ENCODE measurements around the gene IMPDH1. TPM values are rescaled to one million over a fixed set of nuclear protein-coding genes. Genes with fewer than 3 reads are reported as not detected.

Gene IMPDH1
- total RNA-seq, 1 donor, result 39.7 TPM

GRCh38 chr7:128421384-128421783, 11.6 kb upstream of the IMPDH1 start:
- H3K9me3 ChIP-seq (ENCODE audit: low read depth, low read length), result no peaks in the 10 kb centered on the region
- H3K4me1 ChIP-seq (ENCODE audit: insufficient read depth, low read length), result peaks cover 18% of the 10 kb centered on the region
- no peaks in the 10 kb centered on the region for H3K27me3 ChIP-seq (ENCODE audit: insufficient read depth, low read length)
- H3K4me3 ChIP-seq (ENCODE audit: low read length), result no peak overlapping the region

- Histone ChIP-seq H3K4me3 (ENCODE audit: low read length) (no peak overlapping the region), H3K27me3 (ENCODE audit: insufficient read depth, low read length) (no peaks in the 10 kb centered on the region), H3K4me1 (ENCODE audit: insufficient read depth, low read length) (peaks cover 18% of the 10 kb centered on the region), H3K9me3 (ENCODE audit: low read depth, low read length) (no peaks in the 10 kb centered on the region)
Observed at GRCh38 chr7:128420773-128421172, 11.0 kb upstream of the IMPDH1 start.

GRCh38 chr7:128419257-128419656, 9.5 kb upstream of the IMPDH1 start:
- H3K27me3 ChIP-seq (ENCODE audit: insufficient read depth, low read length), result no peaks in the 10 kb centered on the region
- peaks cover 18% of the 10 kb centered on the region for H3K4me1 ChIP-seq (ENCODE audit: insufficient read depth, low read length)
- no peak overlapping the region for H3K4me3 ChIP-seq (ENCODE audit: low read length)
- H3K9me3 ChIP-seq (ENCODE audit: low read depth, low read length), result no peaks in the 10 kb centered on the region

- Histone ChIP-seq H3K4me3 (ENCODE audit: low read length) (no peak overlapping the region), H3K27me3 (ENCODE audit: insufficient read depth, low read length) (no peaks in the 10 kb centered on the region), H3K9me3 (ENCODE audit: low read depth, low read length) (no peaks in the 10 kb centered on the region), H3K4me1 (ENCODE audit: insufficient read depth, low read length) (no peaks in the 10 kb centered on the region)
Observed at GRCh38 chr7:128417071-128417470, 7.3 kb upstream of the IMPDH1 start.

- H3K4me3 ChIP-seq (ENCODE audit: low read length), result no peak overlapping the region
- H3K4me1 ChIP-seq (ENCODE audit: insufficient read depth, low read length), result peaks cover 8% of the 10 kb centered on the region
- H3K27me3 ChIP-seq (ENCODE audit: insufficient read depth, low read length), result no peaks in the 10 kb centered on the region
- H3K9me3 ChIP-seq (ENCODE audit: low read depth, low read length), result no peaks in the 10 kb centered on the region
Observed at GRCh38 chr7:128415217-128415785, 5.5 kb upstream of the IMPDH1 start.

GRCh38 chr7:128410451-128410753, 620 bp upstream of the IMPDH1 start:
- Histone ChIP-seq H3K4me3 (ENCODE audit: low read length) (peak overlapping the region; percentile 74), H3K4me1 (ENCODE audit: insufficient read depth, low read length) (peaks cover 44% of the 10 kb centered on the region), H3K27me3 (ENCODE audit: insufficient read depth, low read length) (no peaks in the 10 kb centered on the region), H3K9me3 (ENCODE audit: low read depth, low read length) (no peaks in the 10 kb centered on the region)

GRCh38 chr7:128408709-128409595, 830 bp downstream of the IMPDH1 start:
- no peaks in the 10 kb centered on the region for H3K27me3 ChIP-seq (ENCODE audit: insufficient read depth, low read length)
- H3K4me3 ChIP-seq (ENCODE audit: low read length), result peak overlapping the region; percentile 74
- H3K9me3 ChIP-seq (ENCODE audit: low read depth, low read length), result no peaks in the 10 kb centered on the region
- H3K4me1 ChIP-seq (ENCODE audit: insufficient read depth, low read length), result peaks cover 58% of the 10 kb centered on the region

GRCh38 chr7:128407751-128408708, 1.8 kb downstream of the IMPDH1 start:
- H3K4me3 ChIP-seq (ENCODE audit: low read length), result peak overlapping the region; percentile 74
- H3K9me3 ChIP-seq (ENCODE audit: low read depth, low read length), result no peaks in the 10 kb centered on the region
- no peaks in the 10 kb centered on the region for H3K27me3 ChIP-seq (ENCODE audit: insufficient read depth, low read length)
- peaks cover 63% of the 10 kb centered on the region for H3K4me1 ChIP-seq (ENCODE audit: insufficient read depth, low read length)

- Histone ChIP-seq H3K4me1 (ENCODE audit: insufficient read depth, low read length) (peaks cover 63% of the 10 kb centered on the region), H3K27me3 (ENCODE audit: insufficient read depth, low read length) (no peaks in the 10 kb centered on the region), H3K4me3 (ENCODE audit: low read length) (peak overlapping the region; percentile 74), H3K9me3 (ENCODE audit: low read depth, low read length) (no peaks in the 10 kb centered on the region)
Observed at GRCh38 chr7:128407233-128407589, 2.6 kb downstream of the IMPDH1 start.

- H3K9me3 ChIP-seq (ENCODE audit: low read depth, low read length), result no peaks in the 10 kb centered on the region
- peak overlapping the region; percentile 12 for H3K4me3 ChIP-seq (ENCODE audit: low read length)
- no peaks in the 10 kb centered on the region for H3K27me3 ChIP-seq (ENCODE audit: insufficient read depth, low read length)
- peaks cover 63% of the 10 kb centered on the region for H3K4me1 ChIP-seq (ENCODE audit: insufficient read depth, low read length)
Observed at GRCh38 chr7:128406314-128407232, 3.2 kb downstream of the IMPDH1 start.

GRCh38 chr7:128405471-128406313, 4.1 kb downstream of the IMPDH1 start:
- no peaks in the 10 kb centered on the region for H3K27me3 ChIP-seq (ENCODE audit: insufficient read depth, low read length)
- H3K4me3 ChIP-seq (ENCODE audit: low read length), result peak overlapping the region; percentile 54
- H3K9me3 ChIP-seq (ENCODE audit: low read depth, low read length), result no peaks in the 10 kb centered on the region
- peaks cover 59% of the 10 kb centered on the region for H3K4me1 ChIP-seq (ENCODE audit: insufficient read depth, low read length)

- Histone ChIP-seq H3K4me1 (ENCODE audit: insufficient read depth, low read length) (peaks cover 52% of the 10 kb centered on the region), H3K4me3 (ENCODE audit: low read length) (peak overlapping the region; percentile 54), H3K27me3 (ENCODE audit: insufficient read depth, low read length) (no peaks in the 10 kb centered on the region), H3K9me3 (ENCODE audit: low read depth, low read length) (no peaks in the 10 kb centered on the region)
Observed at GRCh38 chr7:128404886-128405470, 4.8 kb downstream of the IMPDH1 start.

GRCh38 chr7:128404143-128404681, 5.6 kb downstream of the IMPDH1 start:
- H3K4me1 ChIP-seq (ENCODE audit: insufficient read depth, low read length), result peaks cover 50% of the 10 kb centered on the region
- H3K4me3 ChIP-seq (ENCODE audit: low read length), result no peak overlapping the region
- no peaks in the 10 kb centered on the region for H3K9me3 ChIP-seq (ENCODE audit: low read depth, low read length)
- H3K27me3 ChIP-seq (ENCODE audit: insufficient read depth, low read length), result no peaks in the 10 kb centered on the region
